Tibial nerve (tissue), 4 donors: Measurements from ENCODE around the gene DDX25. TPM values are rescaled to one million over a fixed set of nuclear protein-coding genes. Genes with fewer than 3 reads are reported as not detected.

Source experiments
- DNase-seq, 2 donors: peaks; one replicate each; pipeline ENCODE4 v3.0.0-alpha.2; 2019; ENCODE audit warnings: low spot score in 2 of 2
- H3K27ac ChIP-seq, 4 donors: fragments of 200-600 bp; sonication (generic) in 3 of 4; one replicate each; pipeline ENCODE4 v1.5.1; 2017 to 2019; ENCODE audit warnings: mild to moderate bottlenecking in 1 of 4
- H3K27me3 ChIP-seq, 2 donors: fragments of 200-600 bp; sonication (generic) in 1 of 2; one replicate each; pipeline versions ENCODE4 v1.5.1 to v1.6.0; 2017 to 2019
- H3K36me3 ChIP-seq, 3 donors: fragments of 200-600 bp; sonication (generic); one replicate each; pipeline ENCODE4 v1.5.1; 2018 to 2019
- H3K4me1 ChIP-seq, 4 donors: fragments of 200-600 bp; sonication (generic) in 3 of 4; one replicate each; pipeline ENCODE4 v1.5.1; 2017 to 2019
- H3K4me3 ChIP-seq, 4 donors: fragments of 200-600 bp; sonication (generic) in 3 of 4; one replicate each; pipeline ENCODE4 v1.5.1; 2017 to 2019; ENCODE audit warnings: mild to moderate bottlenecking in 1 of 4, moderate library complexity in 1 of 4
- H3K9me3 ChIP-seq, 4 donors: fragments of 200-600 bp; sonication (generic) in 3 of 4; one replicate each; pipeline ENCODE4 v1.5.1; 2017 to 2019
- CTCF ChIP-seq, 5 experiments: fragments of 200-600 bp in 3 of 5; fragments of 450-650 bp in 2 of 5; sonication (generic) in 3 of 5; IDR thresholded peaks; one replicate each; pipeline ENCODE4 v1.5.1; 2016 to 2019; ENCODE audit warnings: antibody characterized with exemption in 5 of 5, mild to moderate bottlenecking in 3 of 5, moderate library complexity in 2 of 5
- EP300 ChIP-seq, 2 donors: sonication (generic); formaldehyde crosslinking; IDR thresholded peaks; one replicate each; pipeline ENCODE4 v1.6.1; 2017; ENCODE audit warnings: antibody characterized with exemption in 2 of 2, mild to moderate bottlenecking in 1 of 2
- POLR2A ChIP-seq, 2 donors: fragments of 450-650 bp; IDR thresholded peaks; one replicate each; pipeline ENCODE4 v1.6.1; 2017; ENCODE audit warnings: antibody characterized with exemption in 2 of 2, mild to moderate bottlenecking in 2 of 2, moderate library complexity in 2 of 2
- WGBS, 2 donors: methylation state at CpG; one replicate each; pipeline ENCODE4 v1.1.5; 2018; 5-methylcytosine and 5-hydroxymethylcytosine counted together
- total RNA-seq, 4 donors: library from RNA; depleted of rRNA; stranded (reverse); fragments of >200 nt; gene quantifications; one replicate each; pipeline ENCODE4 v1.1.0, GENCODE V29; 2016

The DDX25 gene
- total RNA-seq, 4 donors from 2014 or later: 0.30 TPM; not detected in 3

GRCh38 chr11:125954945-125955640 is 50.8 kb downstream of the DDX25 start:
- Histone ChIP-seq H3K9me3 (no peaks in the 10 kb centered on the region), H3K4me3 (no peak overlapping the region), H3K27ac (peak overlapping the region in 2 of 4 donors; percentile 72 to 82), H3K27me3 (no peaks in the 10 kb centered on the region), H3K4me1 (peaks cover 0 to 43% (median 7%) of the 10 kb centered on the region in 4 donors), H3K36me3 (peaks cover 0 to 6% (median 0%) of the 10 kb centered on the region in 3 donors)
- 92 to 97% methylated on average over 15 of the region's 15 CpGs for WGBS, 2 donors
- TF ChIP-seq EP300 (IDR thresholded peaks at IDR 0.05) (no peak), POLR2A (IDR thresholded peaks at IDR 0.05) (no peak), CTCF (IDR thresholded peaks at IDR 0.05) (no peak)
- no peak for DNase-seq

- DNase-seq: no peak
- Histone ChIP-seq H3K4me1 (peaks cover 0 to 40% (median 7%) of the 10 kb centered on the region in 4 donors), H3K27ac (peak overlapping the region in 3 of 4 donors; percentile 5 to 82 (median 72)), H3K9me3 (no peaks in the 10 kb centered on the region), H3K36me3 (peaks cover 0 to 13% (median 0%) of the 10 kb centered on the region in 3 donors), H3K27me3 (no peaks in the 10 kb centered on the region), H3K4me3 (no peak overlapping the region)
- WGBS, 2 donors: 90 to 100% methylated on average over 1 to 2 of the region's 2 CpGs
- TF ChIP-seq POLR2A (IDR thresholded peaks at IDR 0.05): no peak
- no peak for TF ChIP-seq EP300 (IDR thresholded peaks at IDR 0.05)
- no peak for TF ChIP-seq CTCF (IDR thresholded peaks at IDR 0.05)
These were observed 51.5 kb downstream of the DDX25 start for GRCh38 chr11:125955856-125956255.

GRCh38 chr11:125956391-125957134 is 52.3 kb downstream of the DDX25 start:
- Histone ChIP-seq H3K4me3 (no peak overlapping the region), H3K27me3 (no peaks in the 10 kb centered on the region), H3K4me1 (peaks cover 0 to 36% (median 7%) of the 10 kb centered on the region in 4 donors), H3K27ac (peak overlapping the region in 3 of 4 donors; percentile 5 to 82 (median 72)), H3K36me3 (peaks cover 0 to 20% (median 0%) of the 10 kb centered on the region in 3 donors), H3K9me3 (no peaks in the 10 kb centered on the region)
- DNase-seq: peak in 1 of 2 donors; percentile 22
- 47 to 51% methylated on average over 22 of the region's 22 CpGs for WGBS, 2 donors
- peak in 1 of 2 donors; percentile 65 for TF ChIP-seq EP300 (IDR thresholded peaks at IDR 0.05)
- no peak for TF ChIP-seq POLR2A (IDR thresholded peaks at IDR 0.05)

- 92 to 93% methylated on average over 14 of the region's 14 CpGs for WGBS, 2 donors
- Histone ChIP-seq H3K4me1 (peaks cover 0 to 29% (median 7%) of the 10 kb centered on the region in 4 donors), H3K36me3 (peaks cover 0 to 32% (median 0%) of the 10 kb centered on the region in 3 donors), H3K9me3 (peaks cover 0 to 8% (median 2%) of the 10 kb centered on the region in 4 donors), H3K27me3 (no peaks in the 10 kb centered on the region), H3K4me3 (no peak overlapping the region), H3K27ac (peak overlapping the region in 3 of 4 donors; percentile 10 to 63 (median 17))
- DNase-seq: no peak
- TF ChIP-seq POLR2A (IDR thresholded peaks at IDR 0.05): no peak
- no peak for TF ChIP-seq CTCF (IDR thresholded peaks at IDR 0.05)
- TF ChIP-seq EP300 (IDR thresholded peaks at IDR 0.05): no peak
These were observed 53.5 kb downstream of the DDX25 start for GRCh38 chr11:125957618-125958332.

- H3K9me3 ChIP-seq: peaks cover 0 to 16% (median 3%) of the 10 kb centered on the region in 4 donors
- 45 to 48% methylated on average over 4 of the region's 4 CpGs for WGBS, 2 donors
- H3K4me1 ChIP-seq: peaks cover 0 to 22% (median 7%) of the 10 kb centered on the region in 4 donors
- H3K4me3 ChIP-seq: no peak overlapping the region
- H3K27me3 ChIP-seq: no peaks in the 10 kb centered on the region
- H3K36me3 ChIP-seq: peaks cover 0 to 44% (median 0%) of the 10 kb centered on the region in 3 donors
- no peak for DNase-seq
- TF ChIP-seq CTCF (IDR thresholded peaks at IDR 0.05) (no peak), POLR2A (IDR thresholded peaks at IDR 0.05) (no peak), EP300 (IDR thresholded peaks at IDR 0.05) (no peak)
- H3K27ac ChIP-seq: peak overlapping the region in 2 of 4 donors; percentile 2 to 63
These were observed 54.6 kb downstream of the DDX25 start for GRCh38 chr11:125958872-125959400.
